KBM-7 (cell line): ENCODE data around the gene SIRT5.
A peak's percentile ranks its signal among the peaks of the same experiment; 100 is the strongest.

Source experiments
- DNase-seq: peaks from one replicate; pipeline ENCODE4 v3.0.0-alpha.2; 2015
- in situ Hi-C: fragments of 300-500 bp; cut with MboI; formaldehyde crosslinking; loops from 2 replicates; pipeline ENCODE4 v1.14.3; 2020; ENCODE audit warnings: low sequenced_read_pairs, low pct_unique_long_range_greater_than_20kb, mixed read lengths

The SIRT5 gene

GRCh38 chr6:13614926-13615791 is 40.8 kb downstream of the SIRT5 start, which contains the start of gene NOL7:
TSS of gene NOL7 (plus strand) at chr6:13615335. CDS start at chr6:13615359, 24 bp downstream.
- peak; percentile 96 for DNase-seq
- in situ Hi-C loops = no loop called here

GRCh38 chr6:13615792-13616120 is 41.4 kb downstream of the SIRT5 start:
- in situ Hi-C loops = no loop called here
- DNase-seq = peak; percentile 55

- in situ Hi-C loops = no loop called here
- no peak for DNase-seq
These were observed 42.7 kb downstream of the SIRT5 start for GRCh38 chr6:13617066-13617465.

GRCh38 chr6:13624871-13625288 is 50.5 kb downstream of the SIRT5 start:
- in situ Hi-C loops = no loop called here

GRCh38 chr6:13629459-13630116 is 55.2 kb downstream of the SIRT5 start:
- no peak for DNase-seq
- in situ Hi-C loops = no loop called here

More at GRCh38 chr6:13624871-13625288, 50.5 kb downstream of the SIRT5 start:
- DNase-seq = peak; percentile 68

- no peak for DNase-seq
- in situ Hi-C loops = no loop called here
These were observed 56.1 kb downstream of the SIRT5 start for GRCh38 chr6:13630499-13630898.

GRCh38 chr6:13633343-13633742 is 58.9 kb downstream of the SIRT5 start:
- no peak for DNase-seq
- in situ Hi-C loops = no loop called here

GRCh38 chr6:13635948-13636658 is 61.7 kb downstream of the SIRT5 start:
- DNase-seq = peak; percentile 35
- in situ Hi-C loops = no loop called here

GRCh38 chr6:13638014-13638413 is 63.6 kb downstream of the SIRT5 start:
- no peak for DNase-seq
- in situ Hi-C loops = no loop called here

GRCh38 chr6:13638626-13639025 is 64.2 kb downstream of the SIRT5 start:
- DNase-seq = no peak
- in situ Hi-C loops = no loop called here

- in situ Hi-C loops = no loop called here
- no peak for DNase-seq
These were observed 66.9 kb downstream of the SIRT5 start for GRCh38 chr6:13641315-13641714.

GRCh38 chr6:13643125-13643524 is 68.7 kb downstream of the SIRT5 start:
- in situ Hi-C loops = no loop called here
- DNase-seq = no peak

GRCh38 chr6:13648850-13649249 is 74.4 kb downstream of the SIRT5 start:
- in situ Hi-C loops = no loop called here

GRCh38 chr6:13649393-13649792 is 75.0 kb downstream of the SIRT5 start:
- in situ Hi-C loops = no loop called here
- no peak for DNase-seq

More at GRCh38 chr6:13648850-13649249, 74.4 kb downstream of the SIRT5 start:
- no peak for DNase-seq

GRCh38 chr6:13653296-13653695 is 78.9 kb downstream of the SIRT5 start:
- DNase-seq = no peak
- in situ Hi-C loops = no loop called here

GRCh38 chr6:13654496-13654895 is 80.1 kb downstream of the SIRT5 start:
- no peak for DNase-seq
- in situ Hi-C loops = no loop called here

- in situ Hi-C loops = no loop called here
- DNase-seq = no peak
These were observed 81.3 kb downstream of the SIRT5 start for GRCh38 chr6:13655700-13656099.

- DNase-seq = no peak
- in situ Hi-C loops = no loop called here
These were observed 85.9 kb downstream of the SIRT5 start for GRCh38 chr6:13660273-13660672.

- DNase-seq = no peak
- in situ Hi-C loops = no loop called here
These were observed 86.5 kb downstream of the SIRT5 start for GRCh38 chr6:13660893-13661292.

- no peak for DNase-seq
- in situ Hi-C loops = no loop called here
These were observed 87.2 kb downstream of the SIRT5 start for GRCh38 chr6:13661647-13662046.
